HL-60/S4 treated with phorbol 12-myristate 13-acetate at 8.2 ng/mL for 4 days and 3 days (cell line): ENCODE data around the gene LRRC38.

Experiments
- in situ Hi-C: fragments of 300-500 bp; cut with MboI; formaldehyde crosslinking; loops from 2 replicates; pipeline ENCODE4 v1.15.0; 2022; ENCODE audit warnings: low sequenced_read_pairs

Gene LRRC38

DNA sequence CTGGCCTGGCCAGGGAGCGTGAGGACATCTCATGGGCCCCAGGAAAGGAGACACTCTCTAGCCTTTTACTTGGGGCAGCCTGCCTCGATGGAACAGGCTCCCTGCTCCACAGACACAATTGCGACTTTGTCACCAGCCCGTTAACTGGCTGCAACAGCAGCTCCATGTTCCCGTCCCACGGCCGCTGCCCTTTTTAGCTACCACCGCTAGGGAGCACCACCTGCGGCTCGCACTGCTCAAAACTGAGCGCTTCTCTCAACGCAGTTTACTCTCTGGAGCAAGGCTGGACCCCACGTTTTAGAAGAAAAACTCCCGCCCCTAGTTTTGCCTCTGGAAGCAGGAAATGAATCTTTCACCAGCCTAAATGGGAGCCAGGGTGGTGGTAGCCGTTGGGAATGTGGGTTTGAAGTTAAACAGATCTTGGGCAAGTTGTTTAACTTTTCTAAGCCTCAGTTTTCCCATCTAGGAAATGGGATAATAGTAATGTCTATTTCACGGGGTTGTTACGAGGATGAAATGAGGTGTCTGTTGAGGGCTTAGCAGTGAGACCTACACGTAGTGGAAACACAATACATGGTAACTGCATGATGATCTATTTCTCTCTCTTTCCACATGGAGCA lies 3.5 kb upstream of the LRRC38 start:
- in situ Hi-C loops = no loop called here

- in situ Hi-C loops = no loop called here
These were observed 2.8 kb upstream of the LRRC38 start for GRCh38 chr1:13516606-13517005.

- in situ Hi-C loops = no loop called here
These were observed 1.0 kb upstream of the LRRC38 start for GRCh38 chr1:13514821-13515220.

DNA sequence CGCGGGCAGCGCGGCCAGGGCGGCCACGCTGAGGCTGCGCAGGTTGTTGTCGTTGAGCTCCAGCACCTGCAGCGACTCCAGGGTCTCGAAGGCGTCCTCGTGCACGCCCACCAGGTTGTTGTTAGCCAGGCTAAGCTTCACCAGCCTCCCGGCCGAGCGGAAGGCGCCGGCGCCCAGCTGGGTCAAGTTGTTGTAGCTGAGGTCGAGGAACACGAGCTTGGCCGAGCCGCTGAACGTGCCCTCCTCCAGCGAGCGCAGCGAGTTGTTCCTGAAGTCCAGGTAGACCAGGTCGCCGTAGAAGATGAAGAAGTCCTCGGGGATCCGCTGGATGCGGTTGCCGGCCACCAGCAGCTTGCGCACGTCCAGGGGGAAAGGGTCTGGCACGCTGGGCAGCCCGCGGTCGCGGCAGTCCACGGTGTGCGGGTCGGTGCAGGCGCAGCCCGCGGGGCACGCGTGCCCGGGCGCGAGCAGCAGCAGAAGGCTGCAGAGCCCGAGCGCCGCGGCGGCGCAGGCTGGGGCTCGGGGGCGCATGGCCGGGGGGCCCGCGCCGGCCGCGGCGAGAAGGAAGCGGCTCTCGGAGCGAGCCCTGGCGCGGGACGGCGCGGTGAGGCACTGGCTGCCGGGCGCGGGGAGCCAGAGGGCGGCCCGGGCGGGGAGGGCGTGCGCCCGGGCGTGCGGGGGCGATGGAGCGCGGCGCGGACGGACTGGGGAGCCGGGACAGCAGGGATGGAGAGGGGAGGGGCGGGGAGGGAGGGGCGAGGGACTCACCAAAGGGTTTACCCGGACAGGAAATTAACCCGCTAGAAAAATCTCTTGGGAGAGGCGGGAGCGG lies 524 bp downstream of the LRRC38 start:
- in situ Hi-C loops = no loop called here

DNA sequence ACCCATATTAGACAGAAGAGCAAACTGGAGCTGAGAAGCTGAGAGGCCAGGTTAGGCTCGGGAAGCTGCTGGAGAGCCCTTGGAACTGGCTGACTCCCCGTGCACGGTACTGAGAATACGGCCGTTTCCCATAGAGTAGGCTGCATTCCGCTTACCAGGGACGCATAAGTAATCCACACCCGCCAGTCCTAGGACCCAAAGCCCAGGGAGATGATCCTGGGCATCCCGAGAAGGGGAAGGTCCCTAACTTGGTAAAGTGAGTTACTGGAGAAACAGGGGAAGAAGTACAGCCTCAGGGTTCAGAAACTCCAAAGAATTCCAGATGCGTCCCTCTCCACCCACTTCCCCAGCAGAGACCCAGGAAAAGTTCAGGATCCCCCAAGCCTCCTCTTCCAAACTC lies 1.3 kb downstream of the LRRC38 start:
- in situ Hi-C loops = no loop called here

GRCh38 chr1:13510499-13510898 lies 3.3 kb downstream of the LRRC38 start:
- in situ Hi-C loops = no loop called here

- in situ Hi-C loops = no loop called here
These were observed 6.7 kb downstream of the LRRC38 start for GRCh38 chr1:13507075-13507474.

DNA sequence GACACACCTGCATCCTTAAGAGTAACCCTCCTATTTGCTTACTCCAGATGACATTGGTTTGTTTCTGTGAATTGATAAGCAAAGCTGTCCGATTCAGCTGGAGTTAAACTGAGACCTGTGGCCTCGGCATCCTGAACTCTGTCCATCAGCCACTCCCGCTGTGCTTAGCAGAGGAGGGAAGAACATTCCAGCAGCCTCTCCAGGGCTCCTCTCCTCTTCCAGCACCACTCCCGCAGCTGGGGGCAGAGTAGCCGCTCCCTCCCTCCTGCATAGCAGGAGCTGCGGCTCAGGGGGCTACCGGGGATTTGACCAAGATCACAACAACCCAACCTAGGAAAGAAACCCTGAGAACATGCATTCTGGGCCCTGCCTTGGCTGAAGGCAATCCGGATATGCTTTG lies 8.8 kb downstream of the LRRC38 start:
- in situ Hi-C loops = no loop called here

DNA sequence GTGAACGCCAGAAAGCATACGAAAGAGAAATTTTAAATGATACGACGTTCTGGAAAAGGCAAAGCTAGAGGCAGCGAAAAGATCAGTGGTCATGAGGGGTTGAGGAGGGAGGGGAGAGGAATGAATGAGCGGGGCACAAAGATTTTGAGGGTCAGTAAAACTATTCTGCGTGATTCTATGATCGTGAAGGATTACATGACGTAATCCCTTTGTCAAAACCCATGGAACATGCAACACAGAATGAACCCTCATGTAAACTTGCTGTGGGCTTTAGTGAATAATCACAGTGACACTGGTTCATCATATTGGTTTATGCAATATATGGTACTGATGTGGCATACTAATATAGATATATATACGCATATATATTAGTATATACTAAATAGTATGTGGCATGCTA lies 13.0 kb downstream of the LRRC38 start:
- in situ Hi-C loops = no loop called here

DNA sequence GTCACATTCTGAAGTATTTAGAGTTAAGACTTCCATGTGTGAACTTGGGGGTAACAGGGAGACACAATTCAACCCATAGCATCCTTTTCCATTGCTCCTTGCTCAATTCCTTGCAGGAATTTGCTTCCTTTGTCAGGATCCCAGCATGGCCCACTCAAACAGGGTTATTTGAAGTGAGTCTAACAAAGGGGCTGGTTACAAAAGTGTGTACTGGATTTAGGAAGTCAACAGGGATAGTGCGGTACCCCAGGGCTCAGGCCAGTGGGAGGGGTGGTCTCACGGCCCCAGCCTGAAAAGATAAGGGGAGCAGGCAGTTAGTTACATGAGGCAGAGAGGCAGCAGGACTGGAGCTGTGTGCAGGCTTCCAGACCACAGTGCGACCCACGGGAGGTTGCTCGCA lies 14.4 kb downstream of the LRRC38 start:
- in situ Hi-C loops = no loop called here

DNA sequence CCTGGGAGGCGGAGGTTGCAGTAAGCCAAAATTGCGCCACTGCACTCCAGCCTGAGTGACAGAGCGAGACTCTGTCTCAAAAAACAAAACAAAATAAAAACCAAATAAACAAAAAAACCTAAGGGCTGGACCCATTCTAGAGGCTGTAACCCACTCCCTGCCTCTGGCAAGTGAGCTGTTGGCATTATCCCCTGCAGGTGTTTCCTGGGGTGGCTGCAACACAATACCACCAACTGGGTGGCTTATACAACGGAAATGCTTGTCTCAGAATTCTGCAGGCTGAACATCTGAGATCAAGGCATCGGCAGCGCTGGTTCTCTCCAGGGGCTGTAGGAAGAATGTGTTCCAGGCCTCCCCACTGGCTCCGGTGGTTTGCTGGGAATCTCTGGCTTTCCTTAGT lies 15.2 kb downstream of the LRRC38 start:
- in situ Hi-C loops = no loop called here

GRCh38 chr1:13495186-13495585 lies 18.6 kb downstream of the LRRC38 start:
- in situ Hi-C loops = no loop called here

DNA sequence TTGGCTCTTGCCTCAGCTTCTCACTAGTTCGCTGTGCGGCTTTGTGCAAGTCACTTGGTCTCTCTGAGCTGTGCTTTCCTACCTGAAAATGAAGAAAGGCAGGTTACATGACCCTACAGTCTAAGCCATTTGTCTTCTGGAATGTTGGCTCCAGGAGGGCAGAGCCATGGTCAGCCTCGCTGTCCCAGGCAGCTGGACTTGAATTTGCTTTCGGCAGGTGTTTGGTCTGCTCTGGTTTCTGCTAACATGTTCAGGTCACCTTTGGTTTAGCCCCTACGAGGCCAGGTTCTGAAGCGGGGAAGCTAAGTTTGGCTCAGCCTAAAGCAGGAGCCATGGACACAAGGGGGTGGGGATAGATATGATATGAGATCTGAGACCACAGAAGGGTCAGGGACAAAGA lies 19.1 kb downstream of the LRRC38 start:
- in situ Hi-C loops = no loop called here

- in situ Hi-C loops = no loop called here
These were observed 19.8 kb downstream of the LRRC38 start for GRCh38 chr1:13494025-13494424.

- in situ Hi-C loops = no loop called here
These were observed 21.1 kb downstream of the LRRC38 start for GRCh38 chr1:13492711-13493110.

DNA sequence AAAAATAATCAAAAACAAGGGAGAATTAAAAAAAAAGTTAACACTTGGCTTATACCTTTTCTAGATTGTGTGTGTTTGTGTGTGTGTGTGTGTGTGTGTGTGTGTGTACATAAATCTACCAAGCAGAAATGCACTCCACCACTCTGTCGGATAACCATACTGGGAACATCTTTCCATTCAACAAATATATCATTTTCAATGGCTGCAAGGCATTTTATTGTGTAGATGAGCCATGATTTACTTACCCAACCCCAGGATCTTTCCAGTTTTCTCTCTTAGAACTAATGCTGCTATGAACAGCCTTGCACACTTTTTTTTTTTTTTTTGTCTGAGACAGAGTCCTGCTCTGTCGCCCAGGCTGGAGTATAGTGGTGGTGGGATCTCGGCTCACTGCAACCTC lies 25.8 kb downstream of the LRRC38 start:
- in situ Hi-C loops = no loop called here

- in situ Hi-C loops = no loop called here
These were observed 26.5 kb downstream of the LRRC38 start for GRCh38 chr1:13487143-13487868.

DNA sequence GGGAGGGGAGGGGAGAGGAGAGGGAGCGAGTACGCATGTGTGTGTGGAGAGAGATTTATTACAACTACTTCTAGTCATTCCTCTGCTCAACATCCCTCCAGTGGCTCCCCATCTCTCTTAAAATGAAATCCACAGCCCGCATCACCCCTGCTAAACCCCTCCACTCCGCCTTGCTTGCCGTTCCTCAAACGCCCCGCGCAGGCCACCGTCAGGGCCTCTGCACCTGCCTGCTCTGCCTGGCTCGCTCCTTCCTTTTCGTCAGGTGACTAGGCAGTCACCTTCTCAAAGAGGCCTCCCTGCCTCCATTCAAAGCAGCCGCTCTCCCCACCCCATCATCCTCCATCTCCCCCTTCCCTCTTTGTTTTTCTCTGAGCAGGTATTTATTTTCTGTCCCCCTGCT lies 29.9 kb downstream of the LRRC38 start:
- in situ Hi-C loops = no loop called here

DNA sequence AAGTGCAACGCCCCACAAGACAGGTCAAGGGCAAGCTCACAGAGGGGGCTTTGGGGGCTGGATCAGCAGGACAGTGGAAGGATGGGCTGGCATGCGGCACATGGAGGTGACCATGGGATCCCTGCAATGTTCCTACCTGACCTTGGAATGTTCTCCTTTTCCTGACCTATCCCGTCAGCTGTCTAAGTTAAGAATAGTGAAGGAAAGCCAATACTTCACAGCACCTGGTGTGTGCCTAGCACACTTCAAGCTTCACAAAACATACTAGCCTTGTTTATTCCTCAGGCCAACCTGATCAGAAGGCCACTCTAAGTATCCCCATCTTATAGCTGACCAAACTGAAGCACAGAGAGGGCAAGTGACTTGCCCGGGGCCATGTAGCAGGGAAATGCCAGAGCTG lies 31.2 kb downstream of the LRRC38 start:
- in situ Hi-C loops = no loop called here

DNA sequence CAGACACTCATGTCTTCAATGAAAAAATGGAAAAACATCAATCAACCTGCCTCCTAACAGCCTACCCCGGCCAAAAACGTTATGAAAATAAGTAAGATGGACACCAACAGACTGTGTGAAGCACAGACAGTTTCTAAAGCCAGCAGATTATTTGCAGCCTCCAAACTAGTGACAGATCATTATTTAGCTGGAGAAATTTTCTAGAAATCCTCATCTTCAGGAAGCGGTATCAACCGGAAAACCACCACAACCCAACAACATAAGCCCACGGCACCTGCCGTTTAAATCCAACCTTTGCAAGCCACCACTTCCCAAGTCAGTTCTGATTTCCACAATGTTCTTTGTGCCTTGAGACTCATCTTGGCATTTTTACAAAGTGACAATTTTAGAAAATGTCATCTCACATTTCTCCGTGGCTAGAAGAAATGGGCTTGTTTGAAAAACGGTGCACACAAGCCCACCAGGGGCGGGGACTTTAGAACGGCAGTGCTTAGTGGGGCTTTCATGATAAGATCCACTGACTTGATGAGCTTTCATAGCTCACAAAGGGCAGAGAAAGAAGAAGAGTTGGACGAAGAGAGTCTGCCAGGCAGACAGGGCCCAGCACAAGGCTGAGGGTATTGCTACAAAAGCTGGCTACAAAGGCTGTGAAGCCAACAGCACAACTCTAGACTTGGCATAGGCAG lies 34.5 kb downstream of the LRRC38 start:
- in situ Hi-C loops = no loop called here

DNA sequence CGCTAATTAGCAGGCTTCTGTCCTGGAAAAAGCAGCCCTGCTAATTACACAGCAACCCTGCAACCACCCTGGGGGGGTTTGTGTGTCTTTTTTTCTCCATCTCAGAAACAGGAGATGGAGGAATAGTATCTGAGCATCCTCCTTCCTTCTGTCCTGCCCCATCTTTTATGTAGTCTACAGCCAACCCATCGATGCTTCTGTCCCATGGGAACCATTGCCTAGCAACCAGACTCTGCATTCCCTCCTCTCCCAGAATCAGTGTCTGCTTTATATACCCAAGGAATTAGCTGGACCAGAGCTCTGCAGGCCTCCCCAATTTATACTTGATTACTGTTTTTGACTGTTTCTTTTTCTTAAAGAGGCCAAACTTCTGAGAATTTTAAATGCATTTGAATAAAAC lies 35.1 kb downstream of the LRRC38 start:
- in situ Hi-C loops = no loop called here
